Umbilical cord (tissue), 2 donors: ENCODE data around the gene BABAM2. TPM values are rescaled to one million over a fixed set of nuclear protein-coding genes. Genes with fewer than 3 reads are reported as not detected.
A peak's percentile ranks its signal among the peaks of the same experiment; 100 is the strongest.
"Not testable (repeated sequence)": the region's sequence is repeated elsewhere in the genome, so short reads cannot be mapped to it uniquely, and the experiment has no call there.

Experiments
- DNase-seq: peaks from one replicate; pipeline ENCODE4 v3.0.0-alpha.2; 2015; ENCODE audit warnings: low spot score
- total RNA-seq: library from RNA; depleted of rRNA; stranded (reverse); fragments of >200 nt; gene quantifications from one replicate; pipeline ENCODE4 v1.2.3, GENCODE V29; 2014; ENCODE audit warnings: low replicate concordance; ENCODE audit not compliant: insufficient read depth

Gene BABAM2
- total RNA-seq, 1 donor from 2014 or later, result 38.5 TPM

DNA sequence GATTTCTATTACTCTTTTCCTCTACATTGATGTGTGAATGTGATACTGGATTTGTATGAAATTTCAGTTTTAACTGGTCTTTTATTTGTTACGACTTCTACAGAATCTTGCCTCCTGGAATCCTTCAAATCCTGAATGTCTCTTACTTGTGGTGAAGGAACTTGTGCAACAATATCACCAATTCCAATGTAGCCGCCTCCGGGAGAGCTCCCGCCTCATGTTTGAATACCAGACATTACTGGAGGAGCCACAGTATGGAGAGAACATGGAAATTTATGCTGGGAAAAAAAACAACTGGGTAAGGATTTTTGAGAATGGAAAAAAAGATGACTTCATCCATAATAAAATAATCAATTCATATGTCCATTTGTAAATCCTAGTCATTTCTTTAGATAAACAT, 134.6 kb downstream of the BABAM2 start:
- no peak for DNase-seq

DNA sequence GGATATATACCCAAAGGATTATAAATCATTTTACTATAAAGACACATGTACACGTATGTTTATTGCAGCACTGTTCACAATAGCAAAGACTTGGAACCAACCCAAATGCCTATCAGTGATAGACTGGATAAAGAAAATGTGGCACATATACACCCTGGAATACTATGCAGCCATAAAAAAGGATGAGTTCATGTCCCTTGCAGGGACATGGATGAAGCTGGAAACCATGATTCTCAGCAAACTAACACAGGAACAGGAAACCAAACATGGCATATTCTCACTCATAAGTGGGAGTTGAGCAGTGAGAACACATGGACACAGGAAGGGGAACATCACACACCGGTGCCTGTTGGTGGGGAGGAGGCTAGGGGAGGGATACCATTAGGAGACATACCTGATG, 135.7 kb downstream of the BABAM2 start:
- not testable (repeated sequence) for DNase-seq

DNA sequence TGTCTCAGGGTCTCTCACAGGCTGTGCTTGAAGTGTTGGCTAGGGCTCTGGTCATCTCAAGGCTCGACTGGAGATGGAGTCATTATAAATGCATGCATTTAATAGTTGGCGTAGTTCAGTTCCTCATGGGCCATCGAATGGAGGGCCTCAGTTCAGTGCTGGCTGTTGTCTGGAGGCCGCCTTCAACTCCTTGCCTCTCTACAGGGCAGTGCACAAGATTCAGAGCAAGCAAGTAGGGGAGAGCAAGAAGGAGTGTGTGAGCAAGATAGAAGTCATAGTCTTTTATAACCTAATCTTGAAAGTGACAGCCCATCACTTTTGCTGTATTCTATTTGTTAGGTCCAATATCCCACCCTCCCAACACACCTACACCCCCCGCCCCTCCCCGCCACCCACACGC, 137.5 kb downstream of the BABAM2 start:
- DNase-seq, result no peak

DNA sequence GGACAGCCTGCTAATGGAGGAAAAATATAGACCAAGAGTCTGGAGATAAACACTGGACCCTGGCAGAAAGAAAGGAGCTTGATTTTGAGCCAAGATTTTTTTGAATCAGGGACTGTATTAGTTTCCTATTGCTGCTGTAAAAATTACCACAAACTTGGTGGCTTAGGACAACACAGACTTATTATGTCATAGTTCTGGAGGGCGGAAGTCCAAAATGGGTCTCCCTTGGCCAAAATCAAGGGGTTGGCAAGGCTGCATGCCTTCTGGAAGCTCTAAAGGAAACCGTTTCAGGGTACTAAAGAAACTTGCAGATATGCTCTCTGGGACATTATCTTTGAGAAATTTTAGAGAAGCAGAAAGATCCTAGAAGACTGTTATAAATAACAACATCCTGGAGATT, 140.1 kb downstream of the BABAM2 start:
- no peak for DNase-seq

DNA sequence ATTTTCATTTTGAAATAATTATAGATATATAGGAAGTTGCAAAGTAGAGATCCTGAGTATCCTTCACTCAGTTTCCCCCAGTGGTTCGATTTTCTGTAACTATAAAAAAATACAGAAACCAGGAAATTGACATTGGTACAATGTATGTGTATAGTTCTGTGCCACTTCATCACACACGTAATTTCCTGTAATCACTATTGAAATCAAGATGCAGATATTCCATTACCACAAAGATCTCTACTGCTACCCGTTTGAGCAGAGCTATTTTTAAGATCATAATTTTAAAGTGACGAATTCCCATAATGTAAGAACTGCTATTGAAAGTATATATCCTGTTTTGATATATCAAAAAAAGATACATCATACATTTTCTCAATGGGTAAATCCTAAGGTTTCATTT, 142.3 kb downstream of the BABAM2 start:
- DNase-seq, result no peak

DNA sequence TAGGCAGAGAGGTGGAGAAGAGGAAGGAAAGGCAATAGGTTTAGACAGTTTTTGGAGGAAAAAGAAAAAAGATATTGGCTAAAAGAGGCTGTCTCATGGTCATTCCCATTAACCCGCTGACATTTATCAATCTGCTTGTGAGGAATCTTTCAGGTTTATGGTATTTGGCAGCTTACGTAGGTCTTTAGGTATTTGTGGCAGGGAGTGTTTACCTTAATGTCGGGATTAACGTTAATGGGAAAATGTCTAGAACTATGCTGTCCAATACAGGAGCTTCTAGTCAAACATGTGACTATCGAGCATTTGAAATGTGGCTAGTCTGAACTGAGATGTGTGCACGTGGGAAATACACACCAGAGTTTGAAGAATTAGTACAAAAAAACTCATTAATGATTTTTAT, 144.2 kb downstream of the BABAM2 start:
- no peak for DNase-seq

DNA sequence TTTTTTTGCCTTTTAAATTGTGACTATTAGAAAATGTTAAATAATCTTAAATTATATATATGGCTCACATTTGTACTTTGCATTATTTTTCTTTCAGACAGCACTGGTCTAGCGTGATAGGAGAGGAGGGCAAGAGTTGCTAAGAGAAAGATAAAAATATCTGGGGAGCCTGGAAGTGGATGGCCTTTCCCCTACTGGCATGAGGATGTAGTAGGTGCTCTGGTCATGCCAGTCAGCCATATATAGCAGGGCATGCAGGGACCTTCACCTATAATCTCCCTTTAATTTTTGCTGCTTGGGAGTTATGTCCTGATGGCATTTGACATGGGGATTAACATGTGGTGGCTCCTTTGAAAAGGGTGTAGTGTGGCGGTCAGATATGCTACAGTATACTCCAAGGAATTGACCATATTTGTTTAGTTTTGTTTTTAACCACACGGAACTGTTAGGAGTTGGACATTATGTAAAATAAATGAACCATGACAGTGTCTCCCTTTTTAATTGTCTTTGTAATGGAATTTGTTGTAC, 144.7 kb downstream of the BABAM2 start:
- no peak for DNase-seq

DNA sequence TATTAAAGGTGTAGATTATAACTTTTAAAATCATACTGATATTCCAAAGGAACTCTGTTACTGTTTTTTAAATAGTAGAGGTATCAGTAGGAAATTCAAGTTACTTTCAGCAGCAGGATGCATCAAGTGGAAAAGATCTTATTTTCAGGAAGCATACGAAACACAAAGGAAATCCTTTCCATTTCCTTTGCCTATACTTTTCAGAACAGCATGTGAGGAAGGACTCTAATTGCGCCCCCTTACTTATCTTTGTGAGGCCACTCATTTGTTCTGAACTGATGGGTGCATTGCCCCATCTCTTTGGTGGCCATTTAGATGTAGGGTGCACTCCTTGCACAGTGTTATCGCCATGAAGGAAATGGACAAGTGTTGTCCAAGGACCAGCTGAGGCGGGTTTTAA, 145.3 kb downstream of the BABAM2 start:
- DNase-seq, result no peak

DNA sequence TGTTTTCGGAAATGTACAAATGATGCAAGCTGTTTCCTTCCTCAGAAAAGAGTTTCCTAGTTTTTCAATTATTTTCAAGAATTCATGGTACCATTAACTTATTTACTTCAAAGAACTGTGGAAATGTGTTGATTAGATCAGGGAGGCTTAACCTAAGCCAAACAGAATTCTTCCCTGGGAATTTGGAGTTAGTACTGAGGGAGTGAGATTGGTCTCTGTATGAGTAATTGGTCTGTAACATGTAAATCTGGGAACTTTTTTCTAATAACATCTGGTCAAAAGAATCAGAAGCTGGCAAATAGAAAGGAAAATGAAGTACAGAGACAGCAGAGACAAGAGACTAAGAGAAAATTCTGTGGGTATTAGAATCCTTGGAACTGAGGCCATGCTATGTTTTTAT, 145.8 kb downstream of the BABAM2 start:
- DNase-seq, result no peak

DNA sequence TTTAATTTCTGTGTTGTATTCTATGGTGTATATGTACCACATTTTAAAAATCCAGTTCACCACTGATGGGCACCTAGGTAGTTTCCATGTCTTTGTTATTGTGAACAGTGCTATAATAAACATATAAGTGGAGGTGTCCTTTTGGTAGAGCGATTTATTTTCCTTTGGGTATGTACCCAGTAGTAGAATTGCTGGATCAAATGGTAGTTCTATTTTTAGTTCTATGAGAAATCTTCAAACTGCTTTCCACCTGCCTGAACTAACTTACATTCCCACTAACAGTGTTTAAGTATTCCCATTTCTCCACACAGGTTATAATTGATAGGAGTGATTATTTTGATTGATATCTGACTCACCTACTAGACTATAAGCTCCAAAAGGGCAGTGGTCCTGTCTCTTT, 148.2 kb downstream of the BABAM2 start:
- DNase-seq, result no peak

DNA sequence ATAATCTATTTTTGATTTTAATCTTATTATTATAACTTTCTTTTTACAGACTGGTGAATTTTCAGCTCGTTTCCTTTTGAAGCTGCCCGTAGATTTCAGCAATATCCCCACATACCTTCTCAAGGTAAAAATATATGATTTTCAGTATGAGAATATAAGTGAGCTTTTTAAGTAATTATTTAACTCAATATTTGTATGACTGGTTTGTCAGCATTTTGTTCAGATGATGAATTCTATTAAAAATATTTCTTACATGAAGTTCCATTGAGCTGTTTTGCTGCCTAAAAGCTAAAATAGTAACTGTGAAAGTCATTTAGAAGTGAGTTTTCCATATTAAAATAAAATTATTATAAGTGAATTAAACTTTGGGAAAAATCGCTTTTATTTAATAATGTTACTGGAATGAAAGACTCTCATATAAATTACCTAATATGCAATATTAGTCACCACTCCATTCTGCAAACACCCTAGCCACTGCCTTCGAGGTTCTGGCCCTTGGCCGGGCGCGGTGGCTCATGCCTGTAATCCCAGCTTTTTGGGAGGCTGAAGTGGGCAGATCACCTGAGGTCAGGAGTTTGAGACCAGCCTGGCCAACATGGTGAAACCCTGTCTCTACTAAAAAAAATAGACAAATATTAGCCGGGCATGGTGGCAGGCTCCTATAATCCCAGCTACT, 155.3 kb downstream of the BABAM2 start:
- DNase-seq, result no peak

DNA sequence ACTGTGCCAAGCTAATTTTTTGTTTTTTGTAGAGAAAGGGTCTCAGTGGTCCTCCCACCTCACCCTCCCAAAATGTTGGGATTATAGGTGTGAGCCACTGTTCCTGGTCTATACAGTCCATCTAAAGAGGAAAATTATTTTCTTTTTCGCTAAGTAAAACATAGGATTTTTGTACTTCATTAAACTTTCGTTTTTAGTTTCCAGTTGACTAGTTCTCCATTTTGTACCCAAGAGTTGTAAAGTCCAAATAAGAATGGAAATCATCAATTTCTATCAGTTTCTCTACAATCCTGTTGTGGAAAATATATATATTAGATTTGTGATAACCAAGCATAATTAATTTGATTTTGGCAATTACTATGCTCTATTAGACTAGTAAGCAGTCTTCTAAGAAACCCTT, 156.4 kb downstream of the BABAM2 start:
- DNase-seq, result no peak

DNA sequence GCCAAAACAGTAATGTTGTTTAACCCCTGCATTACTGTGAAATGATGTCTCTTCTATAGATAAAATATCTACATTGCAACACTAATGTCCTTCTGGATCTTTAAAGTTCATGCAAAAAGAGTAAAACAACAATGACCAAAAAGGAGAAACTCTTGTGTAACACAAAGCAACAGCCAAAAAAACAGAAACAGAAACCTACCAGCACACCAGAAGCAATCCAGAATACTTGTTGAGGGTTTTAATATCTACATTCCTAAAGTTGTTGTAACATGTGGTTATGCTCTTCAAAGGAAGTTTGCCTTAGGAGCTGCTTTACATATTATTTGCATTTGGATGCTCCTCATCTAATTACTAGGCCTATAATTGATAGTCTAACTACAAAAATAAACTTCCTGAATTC, 157.2 kb downstream of the BABAM2 start:
- peak; percentile 71 for DNase-seq

DNA sequence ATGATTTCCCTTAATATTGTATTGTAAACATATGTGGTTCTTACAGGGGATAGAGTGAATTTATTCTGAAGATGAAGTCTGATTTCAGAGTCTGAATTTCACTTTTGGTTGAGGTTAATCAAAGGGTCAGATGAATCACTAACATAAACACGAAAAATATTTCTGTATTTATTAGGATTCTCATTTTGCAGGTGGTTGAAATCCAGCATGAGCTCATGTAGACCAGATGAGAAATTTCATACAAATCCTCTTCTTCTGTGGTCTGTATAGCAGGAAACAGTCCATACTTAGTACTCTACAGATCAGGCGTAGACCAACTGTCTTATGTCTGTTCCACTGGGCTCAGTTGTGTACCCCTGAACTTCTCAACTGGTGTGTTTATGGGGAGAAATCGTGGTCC, 157.8 kb downstream of the BABAM2 start:
- DNase-seq, result no peak

DNA sequence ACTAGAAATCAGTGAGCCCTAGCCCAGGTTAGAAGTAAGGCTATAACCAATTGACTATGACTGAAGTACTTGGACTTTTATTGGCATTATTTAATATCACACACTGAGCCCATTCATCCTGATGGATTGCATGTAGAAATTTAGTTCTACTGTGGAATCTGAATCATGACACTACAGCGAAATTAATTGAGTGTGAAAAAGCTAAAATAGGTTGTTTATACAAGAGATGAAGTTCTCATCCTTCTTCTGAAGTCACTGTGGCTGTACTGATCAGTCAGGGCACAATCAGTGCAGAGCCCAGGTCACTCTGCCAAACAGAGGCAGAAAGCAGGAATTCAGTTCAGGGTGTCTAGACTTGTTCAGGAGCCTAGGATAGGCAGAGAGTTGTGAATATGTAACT, 158.9 kb downstream of the BABAM2 start:
- DNase-seq, result no peak

DNA sequence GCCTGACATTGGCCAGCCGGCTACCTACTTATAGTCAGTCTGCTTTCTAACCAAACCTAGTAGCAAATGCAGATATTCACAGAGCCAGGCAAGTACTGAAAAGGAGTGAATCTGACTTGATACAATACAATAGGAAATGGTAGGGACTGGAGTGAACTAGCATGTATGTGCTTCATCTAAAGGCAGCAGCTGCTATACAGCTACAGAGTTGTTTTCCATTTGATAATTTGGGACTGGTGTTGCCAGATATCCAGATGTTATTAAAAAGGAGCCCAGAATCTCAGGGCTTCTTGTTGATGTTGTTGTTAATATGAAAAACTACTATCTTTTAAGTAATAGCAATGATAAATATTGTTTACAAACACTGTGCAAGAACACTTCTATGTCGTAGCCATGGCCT, 159.4 kb downstream of the BABAM2 start:
- no peak for DNase-seq

DNA sequence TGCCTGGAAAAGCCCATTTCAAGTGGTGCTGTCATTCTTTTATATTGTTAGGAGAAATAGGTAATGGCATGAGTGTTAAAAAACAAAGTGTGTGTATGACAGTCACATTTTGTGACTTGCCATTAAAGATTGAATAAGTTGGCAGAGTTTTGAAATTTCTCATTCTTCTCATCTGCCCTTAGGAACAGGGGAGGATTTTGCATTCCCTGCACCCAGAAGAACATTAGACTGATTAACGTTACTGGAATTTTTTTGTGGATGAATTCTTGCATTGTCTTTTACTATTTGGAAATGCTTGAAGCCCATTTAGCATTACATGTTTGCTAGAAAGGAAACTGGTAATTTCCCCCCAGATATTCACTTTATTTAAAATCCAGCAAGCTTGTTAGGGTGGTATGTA, 162.2 kb downstream of the BABAM2 start:
- DNase-seq, result no peak

DNA sequence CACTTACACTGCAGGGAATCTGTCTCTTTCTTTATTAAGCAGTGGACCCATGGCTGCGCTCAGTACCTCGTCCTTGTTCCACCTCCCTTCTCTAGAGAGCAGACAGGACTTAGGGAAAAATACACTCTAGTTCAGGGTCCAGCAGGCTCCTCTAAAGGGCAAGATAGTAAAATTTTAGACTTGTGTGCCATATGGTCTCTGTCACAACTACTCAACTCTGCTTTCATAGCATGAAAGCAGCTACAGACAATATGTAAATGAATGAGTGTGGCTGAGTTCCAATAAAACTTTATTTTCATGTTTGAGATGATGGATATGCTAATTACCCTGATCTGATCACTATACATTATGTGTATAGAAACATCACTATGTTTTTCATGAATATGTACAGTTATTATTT, 163.1 kb downstream of the BABAM2 start:
- DNase-seq, result peak; percentile 62

DNA sequence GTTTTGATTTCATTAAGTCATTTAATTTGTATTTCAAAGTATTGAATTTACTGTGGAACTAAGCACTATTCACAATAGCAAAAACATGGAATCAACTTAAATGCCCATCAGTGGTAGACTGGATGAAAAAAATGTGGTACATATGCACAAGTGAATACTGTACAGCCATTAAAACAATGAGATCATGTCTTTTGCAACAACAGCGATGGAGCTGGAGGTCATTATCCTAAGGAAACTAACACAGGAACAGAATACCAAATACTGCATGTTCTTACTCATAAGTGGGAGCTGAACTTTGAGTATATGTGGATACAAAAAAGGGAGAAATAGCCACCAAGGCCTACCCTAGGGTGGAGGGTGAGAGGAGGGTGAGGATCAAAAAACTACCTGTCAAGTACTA, 164.4 kb downstream of the BABAM2 start:
- DNase-seq, result no peak

DNA sequence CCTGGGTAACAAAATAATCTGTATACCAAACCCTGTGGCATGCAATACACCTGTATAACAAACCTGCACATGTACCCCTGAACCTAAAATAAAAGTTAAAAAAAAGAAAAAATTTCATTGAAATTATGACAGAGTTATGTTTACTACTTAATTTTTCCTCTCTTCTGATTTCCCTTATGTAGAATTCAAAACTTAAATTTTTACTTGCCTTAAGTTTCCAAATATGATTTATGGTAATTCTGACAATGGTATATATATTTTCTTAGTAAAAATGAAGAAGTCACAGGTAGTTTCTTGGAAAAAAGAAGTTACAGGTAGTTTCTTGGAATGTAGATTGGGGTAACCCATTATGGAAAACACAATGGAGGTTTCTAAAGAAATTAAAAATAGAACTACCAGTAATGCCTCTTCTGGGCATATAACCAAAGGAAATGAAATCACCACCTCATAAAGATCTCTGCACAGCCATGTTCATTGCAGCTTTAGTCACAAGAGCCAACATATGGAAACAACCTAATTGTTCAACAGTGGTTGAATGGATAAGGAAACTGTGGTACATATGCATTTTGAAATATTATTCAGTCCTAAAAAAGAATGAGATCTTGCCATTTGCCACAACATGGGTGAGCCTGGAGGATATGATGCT, 164.9 kb downstream of the BABAM2 start:
- DNase-seq, result no peak

DNA sequence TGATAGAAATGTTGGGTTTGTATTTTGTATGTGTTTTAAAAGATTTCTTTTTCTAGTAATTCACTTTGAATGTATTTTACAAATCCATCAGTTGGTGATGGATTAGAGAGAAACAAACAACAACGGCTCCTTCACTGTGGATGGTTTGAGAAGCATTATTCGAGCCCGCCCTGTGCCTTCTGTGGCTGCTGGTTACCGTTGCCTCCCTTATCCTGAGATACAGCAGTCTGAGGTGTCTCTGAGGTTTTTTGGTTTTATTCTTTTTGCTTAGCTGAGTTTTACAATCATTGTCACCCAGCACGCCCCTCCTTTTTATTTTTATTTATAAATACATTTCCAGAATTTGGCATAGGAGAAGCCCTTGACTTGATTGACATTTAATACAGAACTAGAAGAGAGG, 168.3 kb downstream of the BABAM2 start:
- DNase-seq, result no peak

DNA sequence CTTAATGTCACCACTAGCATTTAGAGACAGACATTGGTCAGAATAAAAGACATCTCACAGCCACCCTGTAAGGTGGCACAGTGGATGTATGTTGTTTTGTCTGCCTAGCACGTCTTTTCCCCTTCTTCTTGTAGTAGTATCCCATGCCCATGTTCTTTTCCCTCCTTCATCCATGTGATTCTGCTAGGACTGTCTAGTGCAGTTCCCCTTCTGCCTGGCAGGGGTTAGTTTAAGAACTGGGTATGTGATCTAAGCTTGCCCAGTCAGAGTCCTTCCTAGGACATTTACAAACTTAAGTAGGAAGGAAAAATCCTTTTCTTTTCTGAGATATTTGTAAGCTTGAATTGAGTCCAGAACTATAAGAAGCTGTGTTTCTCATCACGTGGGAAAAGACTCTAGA, 172.3 kb downstream of the BABAM2 start:
- DNase-seq, result no peak

DNA sequence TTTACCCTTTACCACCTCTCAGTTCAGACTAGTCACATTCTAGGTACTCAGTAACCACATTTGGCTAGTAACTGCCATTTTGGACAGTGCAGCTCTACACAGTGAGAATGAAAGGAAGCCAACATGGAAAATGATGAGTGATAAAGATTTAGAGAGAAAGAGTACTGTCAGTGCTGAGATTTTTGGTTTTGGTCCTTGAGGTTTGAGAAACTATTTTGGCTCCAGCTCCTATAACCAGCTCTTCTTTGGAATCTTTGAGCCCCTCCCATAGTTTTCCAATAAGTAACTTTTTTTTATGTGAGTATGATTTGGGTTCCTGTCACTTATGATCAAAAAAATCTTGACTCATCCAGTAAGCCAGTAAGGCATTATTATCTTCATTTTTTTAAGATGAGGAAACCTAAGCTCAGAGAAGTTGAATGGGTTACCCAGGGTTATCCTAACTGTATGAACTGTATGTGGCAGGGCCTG, 173.0 kb downstream of the BABAM2 start:
- no peak for DNase-seq
